ENCODE data around the gene CDKL5. TPM values are rescaled to one million over a fixed set of nuclear protein-coding genes. Genes with fewer than 3 reads are reported as not detected.

Gene CDKL5
- total RNA-seq = 2.5 and 2.7 TPM in 2 replicates

DNA sequence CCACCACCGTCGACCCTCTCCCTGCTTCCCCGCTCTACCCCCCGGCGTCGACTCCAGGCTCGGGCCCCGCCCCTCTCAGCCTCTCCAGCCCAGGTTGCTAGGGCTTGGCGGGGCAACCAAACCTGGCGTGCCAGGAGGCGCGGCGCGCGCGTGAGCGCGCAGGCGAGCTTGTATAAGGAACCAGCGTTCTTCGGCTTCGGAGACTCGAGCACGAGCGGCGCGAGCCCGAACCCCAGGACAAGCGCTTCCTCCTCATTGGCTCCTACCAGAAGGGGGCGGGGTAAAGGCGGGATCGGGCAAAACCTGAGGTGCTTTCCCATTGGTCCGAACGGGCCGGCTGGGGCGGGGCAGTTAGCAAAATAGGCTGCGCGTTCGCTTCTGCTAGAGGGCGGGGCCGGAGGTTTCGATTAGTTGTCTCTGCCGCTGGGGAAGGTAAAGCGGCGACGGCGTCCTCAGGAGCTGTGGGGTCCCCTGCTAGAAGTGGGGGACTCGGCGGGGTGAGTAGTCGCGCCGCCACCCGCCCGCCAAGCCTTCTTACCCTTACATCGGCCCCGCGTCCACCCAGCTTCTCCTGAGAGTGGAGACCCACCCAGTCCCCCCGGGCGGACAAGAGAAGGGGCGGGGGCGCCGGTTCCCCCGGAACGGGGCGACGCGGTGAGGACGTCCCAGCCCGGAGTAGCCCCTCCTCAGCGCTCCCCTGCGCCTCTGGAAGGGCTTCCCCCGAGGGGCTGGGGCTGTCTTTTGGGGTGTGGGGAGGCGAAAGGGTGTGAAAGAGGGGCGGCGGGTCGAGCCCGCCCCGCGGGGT lies at the start of gene CDKL5:
Gene CDKL5, plus strand, starts transcription at position 410 of the 805 bp plus-strand sequence. CDS start 81,489 bp downstream, outside the sequence.

DNA sequence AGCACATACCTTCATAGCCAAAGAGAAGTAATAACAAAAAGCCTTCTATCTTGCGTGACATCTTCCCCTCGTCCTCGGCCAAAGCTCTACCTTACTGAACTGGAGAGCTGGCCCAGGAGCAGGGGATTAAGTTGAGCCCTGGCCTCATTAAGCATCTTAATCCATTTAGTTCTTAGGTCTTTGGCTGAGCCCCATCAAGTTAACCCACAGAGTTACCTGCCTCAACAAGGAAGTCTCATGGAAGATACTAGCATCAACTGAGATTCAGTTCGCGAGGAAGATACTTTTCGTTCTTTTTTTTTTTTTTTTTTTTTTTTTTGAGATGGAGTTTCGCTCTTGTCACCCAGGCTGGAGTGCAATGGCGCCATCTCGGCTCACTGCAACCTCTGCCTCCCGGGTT lies 246.6 kb downstream of the CDKL5 start, which contains the start of gene RS1:
Gene RS1, minus strand, starts transcription at position 101 of the 400 bp plus-strand sequence. Its CDS starts 40 bp downstream, at position 61.

Other genes with a start within 250 kb of the CDKL5 start
- gene BEND2, start 204.7 kb upstream of the CDKL5 start, total RNA-seq = not detected in 2 replicates
- 0.54 and 1.2 TPM in 2 replicates for gene SCML2, start 70.9 kb upstream of the CDKL5 start, total RNA-seq
- not detected in 2 replicates for gene RS1, start 246.5 kb downstream of the CDKL5 start, total RNA-seq